K562 (cell line): Measurements from ENCODE around the gene MGAT1. TPM values are rescaled to one million over a fixed set of nuclear protein-coding genes. Genes with fewer than 3 reads are reported as not detected.

ENCODE experiments used
- ASH1L ChIP-seq: fragments of 450-650 bp; IDR thresholded peaks from 2 replicates; pipeline ENCODE4 v1.6.1; 2018; ENCODE audit warnings: borderline replicate concordance, mild to moderate bottlenecking, low read depth; ENCODE audit not compliant: partially characterized antibody
- ATF7 ChIP-seq: fragments of 450-650 bp; IDR thresholded peaks from 2 replicates; pipeline ENCODE4 v1.7.1; 2014; ENCODE audit warnings: mild to moderate bottlenecking, moderate library complexity
- CBX2 ChIP-seq: fragments of 200-600 bp; sonication (generic); IDR thresholded peaks from one replicate; pipeline ENCODE4 v1.6.1; 2012; ENCODE audit warnings: mild to moderate bottlenecking, low read length, inconsistent platforms; ENCODE audit not compliant: insufficient read depth, poor library complexity, severe bottlenecking
- ESRRA ChIP-seq: fragments of 450-650 bp; IDR thresholded peaks from 2 replicates; pipeline ENCODE4 v1.6.1; 2014; ENCODE audit warnings: low read depth, mild to moderate bottlenecking, moderate library complexity, borderline replicate concordance
- ETV5 ChIP-seq: sonication (generic); formaldehyde crosslinking; IDR thresholded peaks from 2 replicates; pipeline ENCODE4 v1.4.0; 2020; ENCODE audit warnings: low read depth, mild to moderate bottlenecking, missing genetic modification reagents
- ID3 ChIP-seq, 2 experiments: fragments of 250-450 bp in 1 of 2; fragments of 450-650 bp in 1 of 2; sonication (Bioruptor Pico) in 1 of 2; IDR thresholded peaks; 2 replicates each; pipeline versions ENCODE4 v1.6.1 to v1.8.0; 2016 to 2021; ENCODE audit warnings: mild to moderate bottlenecking in 2 of 2, moderate library complexity in 2 of 2, missing compliant biosample characterization in 1 of 2, missing genetic modification characterization in 1 of 2
- LCOR ChIP-seq: sonication (generic); formaldehyde crosslinking; IDR thresholded peaks from 2 replicates; pipeline ENCODE4 v1.8.0; 2022; ENCODE audit warnings: mild to moderate bottlenecking, missing genetic modification reagents
- MCM2 ChIP-seq: fragments of 450-650 bp; IDR thresholded peaks from 2 replicates; pipeline ENCODE4 v1.6.1; 2017; ENCODE audit warnings: low read depth, mild to moderate bottlenecking
- MIER1 ChIP-seq: fragments of 450-650 bp; IDR thresholded peaks from 2 replicates; pipeline ENCODE4 v1.6.1; 2016; ENCODE audit warnings: antibody characterized with exemption, mild to moderate bottlenecking, low read depth
- MLX ChIP-seq, 2 experiments: fragments of 450-650 bp in 1 of 2; sonication (generic) in 1 of 2; formaldehyde crosslinking; conservative IDR thresholded peaks; 2 replicates each; pipeline versions ENCODE4 v1.4.0 to v1.8.1; 2020 to 2022; ENCODE audit warnings: mild to moderate bottlenecking in 1 of 2, missing genetic modification reagents in 1 of 2
- NCOA4 ChIP-seq: fragments of 450-650 bp; IDR thresholded peaks from 2 replicates; pipeline ENCODE4 v1.6.1; 2018; ENCODE audit warnings: mild to moderate bottlenecking; ENCODE audit not compliant: partially characterized antibody
- NR2F6 ChIP-seq: fragments of 450-650 bp; formaldehyde crosslinking; IDR thresholded peaks from 2 replicates; pipeline ENCODE4 v1.4.0; 2020; ENCODE audit warnings: mild to moderate bottlenecking
- PHB ChIP-seq: fragments of 250-450 bp; sonication (Bioruptor Pico); IDR thresholded peaks from 2 replicates; pipeline ENCODE4 v1.5.0; 2021
- PRPF4 ChIP-seq: fragments of 200-400 bp; formaldehyde crosslinking; IDR thresholded peaks from one replicate; pipeline ENCODE4 v1.6.1; 2017; ENCODE audit warnings: low read length, low read depth, mild to moderate bottlenecking; ENCODE audit not compliant: insufficient read depth, poor library complexity, severe bottlenecking
- RBFOX2 ChIP-seq: fragments of 200-400 bp; formaldehyde crosslinking; IDR thresholded peaks from 2 replicates; pipeline ENCODE4 v1.6.1; 2017; ENCODE audit warnings: low read depth, mild to moderate bottlenecking, low read length, moderate library complexity
- RBM15 ChIP-seq: fragments of 200-400 bp; formaldehyde crosslinking; IDR thresholded peaks from 2 replicates; pipeline ENCODE4 v1.6.1; 2018; ENCODE audit warnings: mild to moderate bottlenecking, low read length, moderate library complexity; ENCODE audit not compliant: insufficient read depth
- SOX6 ChIP-seq: fragments of 450-650 bp; IDR thresholded peaks from 2 replicates; pipeline ENCODE4 v1.6.1; 2014; ENCODE audit warnings: mild to moderate bottlenecking
- SREBF2 ChIP-seq: sonication (generic); formaldehyde crosslinking; IDR thresholded peaks from 2 replicates; pipeline ENCODE4 v1.4.0; 2020; ENCODE audit warnings: mild to moderate bottlenecking, missing genetic modification reagents
- TFAP4 ChIP-seq: sonication (generic); formaldehyde crosslinking; IDR thresholded peaks from 2 replicates; pipeline ENCODE4 v1.8.0; 2022; ENCODE audit warnings: missing genetic modification reagents, mild to moderate bottlenecking, moderate library complexity, borderline replicate concordance
- TOE1 ChIP-seq, 2 experiments: fragments of 450-650 bp in 1 of 2; sonication (generic) in 1 of 2; formaldehyde crosslinking in 1 of 2; IDR thresholded peaks; 2 replicates each; pipeline versions ENCODE4 v1.7.1 to v1.8.0; 2016 to 2022; ENCODE audit warnings: borderline replicate concordance in 2 of 2, mild to moderate bottlenecking in 2 of 2, antibody characterized with exemption in 1 of 2, inconsistent platforms in 1 of 2, low read depth in 1 of 2, missing genetic modification reagents in 1 of 2, moderate library complexity in 1 of 2
- U2AF1 ChIP-seq: fragments of 200-400 bp; formaldehyde crosslinking; optimal IDR thresholded peaks from 2 replicates; pipeline ENCODE3; 2017; ENCODE audit warnings: mild to moderate bottlenecking, low read depth, low read length, moderate library complexity
- ZBTB7A ChIP-seq: IDR thresholded peaks from 2 replicates; pipeline ENCODE4 v1.6.1; 2011; ENCODE audit warnings: low read depth, mild to moderate bottlenecking, low read length, moderate library complexity, borderline replicate concordance; ENCODE audit not compliant: control insufficient read depth
- ZC3H4 ChIP-seq: sonication (generic); formaldehyde crosslinking; IDR thresholded peaks from 2 replicates; pipeline ENCODE4 v1.9.0; 2021; ENCODE audit warnings: missing genetic modification reagents, borderline replicate concordance
- ZFX ChIP-seq: sonication (generic); formaldehyde crosslinking; IDR thresholded peaks from 2 replicates; pipeline ENCODE4 v1.8.0; 2022; ENCODE audit warnings: mild to moderate bottlenecking, missing genetic modification reagents, moderate library complexity
- ZNF324 ChIP-seq: fragments of 250-450 bp; sonication (Bioruptor Pico); IDR thresholded peaks from 2 replicates; pipeline ENCODE4 v1.4.0; 2020; ENCODE audit warnings: mild to moderate bottlenecking
- ZNF431 ChIP-seq: sonication (generic); formaldehyde crosslinking; IDR thresholded peaks from 2 replicates; pipeline ENCODE4 v1.8.0; 2022; ENCODE audit warnings: mild to moderate bottlenecking, missing genetic modification reagents
- polyA plus RNA-seq, 8 experiments: library from polyadenylated mRNA; depleted of rRNA in 4 of 8; stranded (reverse) in 5 of 8; unstranded in 3 of 8; fragments of >200 nt; fragmentation: Nextera tagmentation in 2 of 8; fragmentation: Illumina TruSeq in 1 of 8; extraction: Ambion mirVana in 2 of 8; extraction: Trizol in 1 of 8; gene quantifications; 2 replicates each; pipeline versions ENCODE4 v1.2.1 to v1.2.3, GENCODE V29; 2011 to 2014; ENCODE audit warnings: inconsistent platforms in 1 of 8, missing spikeins in 1 of 8
- total RNA-seq, 7 experiments: library from RNA; depleted of rRNA in 6 of 7; stranded (reverse); fragments of >200 nt in 6 of 7; fragmentation: Illumina TruSeq in 2 of 7; extraction: Trizol in 2 of 7; gene quantifications; 2 replicates each; pipeline versions ENCODE4 v1.2.1 to v1.2.3, GENCODE V29; 2011 to 2021; ENCODE audit warnings: low replicate concordance in 1 of 7

The MGAT1 gene
- total and polyA plus RNA-seq, 9 of the 15 experiments (the other 6 are each of a cell fraction or from before 2014, with no cell fraction given), result 3.9 to 82.7 (median 44.5) TPM

GRCh38 chr5:180810210-180810958 is 7.8 kb upstream of the MGAT1 start (continued):
- TF ChIP-seq PRPF4 (peak; percentile 57), ZC3H4 (peak; percentile 81; the same call in 1 of the 2 replicates), ZFX (CRISPR knock-in tag) (peak; percentile 93), ZBTB7A (peak; percentile 61; the same call in 1 of the 2 replicates), U2AF1 (peak; percentile 25), MIER1 (no peak), ZNF324 (CRISPR knock-in tag) (0 out of 2 replicates have a peak, but pooled peaks have one; percentile 25), ZNF431 (CRISPR knock-in tag) (peak; percentile 74), ASH1L (peak; percentile 36), TFAP4 (CRISPR knock-in tag) (peak; percentile 91), ID3 (CRISPR knock-in tag; IDR thresholded peaks at IDR 0.05) (no peak), ID3 (tag; IDR thresholded peaks at IDR 0.05) (peak; percentile 83), RBFOX2 (peak; percentile 90), RBM15 (no peak), MCM2 (no peak), CBX2 (no peak), ETV5 (CRISPR knock-in tag) (no peak; the same call in none of the 2 replicates), ESRRA (peak; percentile 59; the same call in 1 of the 2 replicates), MLX (CRISPR knock-in tag; conservative IDR thresholded peaks at IDR 0.05) (0 out of 4 replicates have a peak, but pooled peaks of 1 of the 2 experiments have one; percentile 36), SOX6 (no peak), NR2F6 (CRISPR knock-in tag) (no peak), SREBF2 (no peak), LCOR (CRISPR knock-in tag) (peak; percentile 90), NCOA4 (no peak), ATF7 (peak; percentile 73), TOE1 (IDR thresholded peaks at IDR 0.05; ENCODE audit: borderline replicate concordance) (peak; percentile 45), TOE1 (CRISPR knock-in tag; IDR thresholded peaks at IDR 0.05; ENCODE audit: borderline replicate concordance, low read depth) (no peak; the same call in 1 of the 2 replicates), PHB (CRISPR knock-in tag) (no peak)
